ENCODE data around the gene KDM7A.

- no peak for TF ChIP-seq CTCF (IDR thresholded peaks at IDR 0.05)
- TF ChIP-seq POLR2A (IDR thresholded peaks at IDR 0.05) = no peak
- TF ChIP-seq POLR2AphosphoS5 (IDR thresholded peaks at IDR 0.05) = no peak
Observed at GRCh38 chr7:140201393-140201792, 24.6 kb upstream of the KDM7A start.
